ENCODE measurements around the gene COQ10B.
"Not testable (repeated sequence)": the region's sequence is repeated elsewhere in the genome, so short reads cannot be mapped to it uniquely, and the experiment has no call there.

The COQ10B gene

DNA sequence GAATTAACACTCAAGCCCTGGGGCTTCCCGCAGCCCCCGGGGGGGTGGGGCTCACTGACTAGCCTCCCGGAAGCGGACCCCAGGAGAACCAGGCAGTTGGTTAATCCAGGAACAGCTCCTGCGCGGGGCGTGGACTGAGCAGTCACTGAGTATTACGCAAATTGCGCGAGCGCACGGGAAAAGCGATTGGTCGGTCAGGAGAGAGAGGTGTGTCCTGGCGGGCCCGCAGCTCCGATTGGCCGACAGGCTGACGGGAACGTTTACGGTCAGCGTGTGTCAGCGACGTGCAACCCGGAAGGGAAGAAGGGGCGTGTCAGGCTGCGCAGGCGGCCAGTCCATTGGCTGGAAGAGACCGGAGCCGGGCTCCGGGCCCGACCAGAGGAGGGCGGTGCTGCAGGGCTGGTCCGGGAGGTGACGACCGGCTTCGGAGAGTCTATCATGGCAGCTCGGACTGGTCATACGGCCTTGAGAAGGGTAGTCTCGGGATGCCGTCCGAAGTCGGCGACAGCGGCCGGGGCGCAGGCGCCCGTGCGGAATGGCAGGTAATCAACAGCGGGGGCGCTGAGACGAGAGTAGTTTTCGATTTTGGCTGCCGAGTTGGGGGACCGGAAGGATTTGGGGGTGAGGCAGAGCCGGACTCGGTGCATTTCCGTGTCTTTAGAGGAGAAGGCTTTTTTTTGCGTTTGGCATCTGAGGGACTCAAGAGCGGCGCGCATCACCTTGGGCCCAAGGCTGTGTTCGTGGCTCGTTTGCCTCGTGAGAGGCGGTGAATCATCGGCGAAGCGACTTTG lies at the start of gene COQ10B:
Gene COQ10B, plus strand, starts transcription at position 430 of the 791 bp plus-strand sequence. Its CDS starts 9 bp downstream, at position 439.
- DNase-seq: peak; percentile 96

DNA sequence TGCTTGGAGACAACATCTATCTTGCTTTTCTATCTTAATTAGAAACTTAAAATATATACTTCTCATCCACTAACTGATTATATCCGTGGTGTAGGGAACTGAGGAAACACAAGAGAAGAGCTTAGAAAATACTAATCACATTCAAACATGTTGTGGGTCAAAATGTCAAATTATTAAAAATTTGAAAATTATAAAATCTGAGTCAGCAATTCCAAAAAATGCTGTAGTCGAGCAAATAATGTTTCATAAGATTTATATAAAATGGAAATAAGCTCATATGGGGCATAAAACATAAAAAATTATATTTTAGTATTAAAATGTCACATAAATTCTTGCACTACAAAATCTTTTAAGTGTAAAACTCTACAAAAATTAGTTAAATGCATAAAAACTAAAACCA lies 47.8 kb upstream of the COQ10B start:
- DNase-seq: no peak

DNA sequence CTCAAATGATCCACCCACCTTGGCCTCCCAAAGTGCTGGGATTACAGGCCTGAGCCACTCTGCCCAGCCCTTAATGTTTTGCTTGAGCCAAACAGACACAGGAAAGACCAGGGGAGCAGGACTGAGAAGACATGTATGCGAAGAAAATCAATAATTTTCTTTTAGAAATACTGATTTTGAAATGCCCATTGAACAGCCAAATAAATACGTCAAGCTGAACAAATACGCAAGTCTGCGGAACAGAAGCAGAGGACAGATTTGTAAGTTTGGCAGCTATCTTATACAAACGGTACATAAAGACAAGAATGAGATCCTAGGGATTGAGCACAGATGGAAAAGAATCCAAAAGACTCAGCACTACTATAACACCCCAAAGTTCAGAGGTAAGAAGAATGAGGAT lies 39.3 kb upstream of the COQ10B start:
- no peak for DNase-seq

DNA sequence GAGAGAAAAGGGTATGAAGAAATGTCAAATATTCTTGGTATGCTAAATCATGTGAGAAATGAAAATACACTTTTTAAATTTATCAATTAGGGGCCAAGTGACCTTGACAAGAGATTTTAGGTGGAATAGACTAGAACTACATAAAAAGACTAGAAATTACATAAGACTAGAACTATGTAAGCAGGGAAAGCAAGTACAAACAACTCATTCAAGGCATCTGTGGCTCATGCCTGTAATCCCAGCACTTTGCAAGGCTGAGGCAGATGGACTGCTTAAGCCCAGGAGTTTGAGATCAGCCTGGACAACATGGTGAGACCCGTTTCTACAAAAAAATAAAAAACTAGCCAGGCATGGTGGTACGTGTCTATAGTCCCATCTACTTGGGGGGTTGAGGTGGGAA lies 38.8 kb upstream of the COQ10B start:
- no peak for DNase-seq

DNA sequence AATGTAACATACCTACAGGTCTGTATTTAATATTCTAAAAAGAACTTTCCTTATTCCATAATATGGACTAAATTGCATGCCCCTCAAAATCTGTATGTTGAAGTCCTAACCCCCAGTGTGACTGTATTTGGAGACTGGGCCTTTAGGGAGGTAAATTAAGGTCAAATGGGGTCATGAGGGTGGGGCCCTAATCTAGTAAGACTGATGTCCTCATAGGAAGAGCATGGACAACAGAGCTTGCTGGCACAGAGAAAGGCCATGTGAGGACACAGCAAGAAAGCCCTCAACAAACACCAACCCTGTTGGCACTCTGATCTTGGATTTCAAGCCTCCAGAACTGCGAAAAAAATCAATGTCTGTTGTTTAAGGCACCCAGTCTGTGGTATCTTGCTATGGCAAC lies 37.1 kb upstream of the COQ10B start:
- DNase-seq: no peak

DNA sequence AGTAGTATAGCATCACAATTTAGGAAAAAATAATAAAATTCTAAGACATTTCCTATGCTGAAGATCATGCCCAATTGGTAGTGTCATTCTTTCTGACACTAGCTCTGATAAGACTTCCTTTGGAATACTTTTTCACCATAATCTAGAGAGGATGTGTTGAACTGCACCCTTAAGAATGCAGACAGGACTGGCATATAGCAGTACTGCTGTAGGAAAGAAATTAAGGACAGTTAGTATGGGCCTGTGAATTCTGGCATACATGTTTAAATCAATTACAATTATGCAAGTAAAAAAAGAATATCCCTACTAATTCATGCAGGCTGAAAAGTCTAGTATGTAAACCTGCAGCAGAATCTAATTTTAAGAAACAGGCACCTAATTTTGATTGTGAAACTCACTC lies 33.9 kb upstream of the COQ10B start:
- no peak for DNase-seq

DNA sequence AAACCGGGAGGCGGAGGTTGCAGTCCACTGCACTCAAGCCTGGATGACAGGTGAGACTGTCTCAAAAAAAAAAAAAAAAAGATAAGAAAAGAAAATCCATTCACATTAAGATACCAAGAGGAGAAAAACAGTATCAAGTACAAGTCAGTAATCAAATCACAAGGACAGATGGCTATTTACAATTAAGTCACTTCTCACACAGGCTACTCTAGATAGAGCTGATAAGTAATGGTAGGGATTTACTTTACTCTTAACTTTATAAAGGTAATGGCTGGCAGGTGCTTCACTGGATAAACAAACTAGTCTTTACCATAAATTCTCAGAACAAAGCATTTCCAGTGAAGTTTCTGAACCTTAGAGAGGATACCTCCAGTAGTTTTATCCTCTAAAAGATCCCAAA lies 30.0 kb upstream of the COQ10B start:
- DNase-seq: no peak

DNA sequence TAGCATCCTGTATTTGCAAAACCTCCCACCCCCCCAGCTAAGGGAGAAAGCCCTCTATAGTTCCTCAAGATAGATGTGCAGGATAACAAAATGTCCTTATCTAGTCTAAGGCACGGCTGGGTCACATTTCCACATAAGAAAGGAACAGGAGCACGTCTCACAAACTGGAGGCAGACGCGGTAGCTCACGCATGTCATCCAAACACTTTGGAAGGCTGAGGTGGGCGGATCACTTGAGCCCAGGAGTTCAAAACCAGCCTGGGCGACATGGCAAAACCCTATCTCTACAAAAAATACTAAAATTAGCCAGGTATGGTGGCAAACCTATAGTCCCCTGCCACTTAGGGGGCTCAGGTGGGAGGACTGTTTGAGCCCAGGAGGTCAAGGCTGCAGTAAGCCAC lies 27.8 kb upstream of the COQ10B start:
- no peak for DNase-seq

DNA sequence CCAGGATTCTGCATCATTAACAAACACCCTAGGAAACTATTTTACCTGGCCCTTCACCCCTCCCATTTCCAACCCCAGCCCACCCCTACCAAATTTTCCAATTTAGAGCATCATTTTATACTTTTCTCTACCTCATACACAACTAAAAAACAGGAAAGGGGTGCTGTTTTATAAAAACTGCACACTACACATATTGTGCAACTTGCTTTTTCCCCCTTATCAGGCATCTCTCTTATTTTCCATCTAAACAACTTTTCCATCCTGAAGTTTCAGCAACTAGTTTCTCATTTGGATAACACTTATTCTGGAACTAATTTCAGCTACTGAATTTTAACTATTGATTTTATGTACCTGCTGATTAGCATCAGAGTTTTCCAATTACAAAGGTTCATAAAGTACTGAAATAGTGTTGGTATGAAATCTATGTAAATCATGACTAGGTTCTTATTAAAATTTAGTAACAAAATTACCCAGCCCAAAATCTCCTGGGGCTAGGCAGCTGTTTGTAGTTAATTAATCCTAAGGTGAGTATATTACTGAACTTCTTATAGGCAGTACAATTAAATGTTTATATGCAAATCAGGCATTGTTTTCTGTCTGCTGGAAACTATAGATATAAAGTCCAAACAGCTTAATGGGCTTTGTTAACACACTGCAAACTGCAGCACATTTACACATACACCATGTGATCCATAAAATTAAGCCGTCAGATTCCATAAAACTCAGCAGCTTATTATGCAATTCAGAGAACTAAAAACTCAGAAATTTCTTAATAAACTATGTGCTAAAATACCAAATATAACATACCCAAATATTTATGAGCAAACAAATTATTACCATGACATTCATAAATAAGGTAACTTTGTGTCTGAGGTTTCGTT lies 26.4 kb upstream of the COQ10B start:
- no peak for DNase-seq

DNA sequence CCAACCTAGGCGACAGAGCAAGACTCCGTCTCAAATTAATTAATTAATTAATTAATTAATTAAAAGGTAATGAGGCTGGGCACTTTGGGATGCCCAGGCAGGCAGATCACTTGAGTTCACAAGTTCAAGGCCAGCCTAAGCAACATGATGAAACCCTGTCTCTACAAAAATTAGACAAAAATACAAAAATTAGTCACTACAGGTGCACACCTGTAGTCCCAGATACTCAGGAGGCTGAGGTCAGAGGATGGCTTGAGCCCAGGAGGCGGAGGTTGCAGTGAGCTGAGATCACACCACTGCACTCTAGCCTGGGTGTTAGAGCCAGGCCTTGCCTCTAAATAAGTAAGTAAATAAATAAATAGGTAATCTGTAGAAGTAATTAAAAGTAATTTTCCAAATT lies 25.4 kb upstream of the COQ10B start:
- DNase-seq: no peak

DNA sequence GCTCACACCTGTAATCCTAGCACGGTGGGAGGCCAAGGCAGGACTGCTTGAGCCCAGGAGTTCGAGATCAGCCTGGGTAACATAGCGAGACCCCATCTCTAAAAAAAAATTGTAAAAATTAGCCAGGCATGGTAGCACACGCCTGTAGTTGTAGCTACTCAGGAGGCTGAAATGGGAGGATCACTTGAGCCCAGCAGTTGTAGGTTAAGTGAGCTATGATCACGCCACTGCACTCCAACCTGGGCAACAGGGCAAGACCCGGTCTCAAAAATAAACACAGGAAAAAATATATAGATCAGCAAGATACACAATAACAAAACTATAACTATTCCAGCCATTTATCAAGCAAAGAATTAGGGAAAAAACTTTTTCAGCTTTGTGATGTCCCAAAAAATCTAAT lies 21.5 kb upstream of the COQ10B start:
- no peak for DNase-seq

DNA sequence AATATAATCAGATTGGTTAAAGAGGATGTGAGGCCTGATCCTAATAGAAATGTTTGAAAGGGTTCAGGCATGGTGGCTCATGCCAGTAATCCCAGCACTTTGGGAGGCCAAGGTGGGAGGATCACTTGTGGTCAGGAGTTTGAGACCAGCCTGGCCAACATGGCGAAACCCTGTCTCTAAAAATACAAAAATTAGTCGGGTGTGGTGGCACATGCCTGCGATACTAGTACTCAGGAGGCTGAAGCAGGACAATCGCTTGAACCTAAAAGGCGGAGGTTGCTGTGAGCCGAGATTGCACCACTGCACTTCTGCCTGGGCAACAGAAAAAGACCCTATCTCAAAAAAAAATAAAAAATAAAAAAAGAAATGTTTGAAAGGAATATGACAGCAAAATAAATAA lies 20.8 kb upstream of the COQ10B start:
- DNase-seq: not testable (repeated sequence)

DNA sequence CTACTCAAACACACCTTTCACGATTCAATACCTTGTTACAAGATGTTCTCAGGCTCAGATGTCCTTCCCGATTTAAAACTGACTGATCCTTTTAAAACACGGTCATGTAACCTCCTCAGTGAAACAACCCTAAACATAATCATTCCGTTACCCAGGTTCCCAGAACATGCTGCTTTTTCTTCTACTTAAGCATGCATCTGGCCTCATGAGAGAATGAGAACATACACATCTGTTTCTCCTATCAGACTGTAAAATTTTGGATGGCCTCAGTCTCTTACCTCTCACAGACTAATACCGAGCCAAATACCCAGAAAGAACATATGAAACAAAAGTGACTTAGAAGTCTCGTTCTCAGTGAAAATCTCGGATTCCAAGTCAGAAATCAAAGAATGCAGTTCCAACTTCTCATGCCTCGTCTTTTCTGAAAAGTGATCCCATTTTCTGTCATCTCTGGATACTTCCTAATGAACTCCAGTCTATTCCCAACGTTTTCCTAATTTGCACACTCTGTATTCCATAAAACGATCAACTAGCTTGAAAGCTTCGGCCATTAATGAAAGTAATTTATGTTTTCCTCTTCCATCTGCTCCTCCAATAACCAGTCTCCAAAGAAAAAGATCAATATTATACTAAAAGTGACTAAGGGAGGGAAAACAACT lies 19.4 kb upstream of the COQ10B start:
- no peak for DNase-seq

DNA sequence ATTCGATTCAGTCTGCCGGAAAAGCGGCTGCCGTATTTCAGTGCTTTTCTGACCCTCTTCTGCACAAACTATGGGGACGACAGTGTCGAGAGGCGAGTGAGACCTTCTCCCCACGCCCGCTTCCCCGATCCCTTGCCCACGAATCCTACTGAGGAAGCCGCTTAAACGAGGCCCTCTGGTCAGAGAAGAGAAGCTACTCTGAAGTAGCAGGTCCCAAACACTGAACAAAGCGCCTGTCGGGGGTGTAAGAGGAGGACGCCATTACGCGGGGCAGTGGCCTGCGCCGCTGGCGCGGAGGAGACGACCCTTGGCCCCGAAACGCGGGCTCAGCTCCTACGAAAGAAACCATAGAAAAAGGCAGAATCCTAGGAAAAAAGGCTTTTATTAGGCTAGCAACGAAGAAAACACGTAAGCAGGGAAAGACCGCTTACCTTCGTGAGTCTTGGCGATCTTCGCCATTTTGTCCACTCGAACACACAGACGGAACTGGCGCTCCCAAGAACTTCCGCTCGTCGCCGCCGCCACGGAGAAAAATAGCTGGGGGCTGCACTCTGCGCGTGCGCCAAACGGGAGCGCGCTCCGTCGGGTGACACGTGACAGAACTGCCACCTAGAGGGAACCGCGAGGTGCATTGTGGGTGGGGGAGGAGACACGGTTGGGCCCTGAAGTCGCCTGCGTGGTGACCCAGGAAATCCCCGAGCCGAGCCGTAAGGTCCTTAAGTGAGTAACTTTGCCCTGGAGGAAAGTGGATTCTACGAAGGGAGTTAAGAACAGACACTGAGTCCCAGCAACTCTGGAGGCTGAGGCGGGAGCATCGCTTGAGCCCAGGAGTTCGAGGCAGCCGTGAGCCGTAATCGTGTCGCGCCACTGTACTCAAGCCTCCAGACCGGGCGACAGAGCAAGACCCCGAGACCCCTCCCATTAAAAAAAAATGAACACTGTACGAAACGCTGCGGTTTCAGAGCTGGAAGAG lies 18.5 kb upstream of the COQ10B start, which contains the start of gene SF3B1:
Gene SF3B1, minus strand, starts transcription at position 488 of the 973 bp plus-strand sequence. Its CDS starts 29 bp downstream, at position 459.
- DNase-seq: peak; percentile 73

DNA sequence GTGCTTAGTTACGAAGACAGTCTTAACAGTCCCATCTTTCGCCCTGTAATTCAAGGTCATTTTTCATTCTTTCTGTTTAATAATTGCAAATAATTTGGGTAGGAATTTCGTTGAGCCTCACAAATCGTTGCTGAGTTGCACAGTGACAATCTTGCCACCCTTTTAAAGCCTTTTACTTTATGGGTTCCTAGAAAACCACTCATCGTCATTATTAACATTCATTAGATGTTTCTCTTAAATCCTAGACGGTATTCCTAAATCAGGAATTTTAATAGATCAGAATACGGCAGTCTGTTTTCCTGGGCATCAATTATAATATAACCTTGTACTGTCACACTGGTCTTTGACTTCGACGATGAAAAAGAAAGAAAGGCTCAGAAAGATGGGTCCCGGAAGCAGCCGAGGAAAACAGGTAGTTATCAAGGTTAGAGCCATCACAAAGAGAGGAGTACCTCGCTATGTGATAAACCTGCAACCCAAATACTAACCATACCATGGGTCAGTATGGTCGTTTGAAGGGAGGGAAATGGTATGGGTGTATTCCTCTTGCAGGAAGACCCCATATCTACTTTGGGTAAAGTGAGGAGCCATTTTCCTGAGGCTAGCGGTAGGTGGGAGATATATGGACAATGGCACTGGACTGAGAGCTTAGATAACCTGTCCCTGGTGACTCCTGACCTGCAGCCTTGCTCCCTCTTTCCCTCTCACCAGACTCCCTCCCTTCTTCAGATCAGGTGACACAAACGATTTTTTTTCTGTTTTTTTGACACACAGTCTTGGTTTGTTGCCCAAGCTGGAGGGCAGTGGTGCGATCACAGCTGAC lies 17.5 kb upstream of the COQ10B start:
- DNase-seq: no peak

DNA sequence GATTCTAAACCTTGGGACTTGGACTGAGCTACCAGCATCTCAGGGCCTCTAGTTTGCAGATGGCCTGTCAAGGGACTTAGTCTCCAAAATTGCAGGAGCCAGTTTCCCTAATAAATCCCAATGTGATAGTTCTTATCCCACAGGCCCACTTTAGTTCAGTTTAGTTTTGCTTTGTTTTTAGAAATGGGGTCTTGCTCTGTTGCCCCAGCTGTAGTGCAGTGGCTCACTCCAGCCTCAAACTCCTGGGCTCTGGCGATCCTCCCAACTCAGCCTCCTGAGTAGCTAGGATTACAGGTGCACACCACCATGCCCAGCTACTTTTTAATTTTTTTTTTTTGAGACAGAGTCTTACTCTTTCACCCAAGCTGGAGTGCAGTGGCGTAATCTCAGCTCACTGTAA lies 16.0 kb upstream of the COQ10B start:
- DNase-seq: no peak

DNA sequence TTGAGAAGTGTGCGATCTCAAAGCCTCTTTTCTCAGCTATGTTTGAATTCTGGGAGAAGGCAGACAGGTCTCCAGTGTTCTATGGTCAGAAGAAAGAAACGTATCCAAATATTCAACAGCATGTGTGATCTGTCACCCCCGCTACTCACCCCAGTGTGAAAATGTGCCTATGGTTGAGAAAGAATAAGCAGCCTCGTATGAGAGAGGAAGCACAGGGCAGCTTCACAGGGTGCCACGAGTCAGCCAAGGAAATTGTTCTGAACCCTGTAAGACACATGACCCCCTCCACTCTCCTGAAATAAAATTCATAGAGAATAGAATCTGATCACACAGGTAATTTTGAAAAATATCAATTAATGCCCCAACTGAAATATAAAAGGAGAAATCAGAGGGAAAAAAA lies 10.5 kb upstream of the COQ10B start:
- no peak for DNase-seq

DNA sequence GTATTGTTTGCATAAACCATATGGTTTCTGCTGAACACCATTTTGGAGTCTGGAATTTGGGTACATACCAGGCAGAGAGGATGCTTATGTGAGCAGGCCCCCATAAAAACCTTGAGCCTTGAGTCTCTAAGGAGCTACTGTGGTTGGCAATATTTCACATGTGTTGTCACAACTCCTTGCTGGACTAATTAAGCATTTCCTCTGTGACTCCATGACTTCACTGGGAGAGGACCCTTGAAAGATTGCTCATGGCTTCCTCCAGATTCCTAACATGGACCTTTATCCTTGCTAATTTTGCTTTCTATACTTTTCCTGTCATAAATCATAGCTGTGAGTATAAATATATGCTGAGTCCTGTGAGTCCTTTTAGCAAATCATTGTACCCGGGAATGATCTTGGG lies 7.6 kb upstream of the COQ10B start:
- DNase-seq: no peak

DNA sequence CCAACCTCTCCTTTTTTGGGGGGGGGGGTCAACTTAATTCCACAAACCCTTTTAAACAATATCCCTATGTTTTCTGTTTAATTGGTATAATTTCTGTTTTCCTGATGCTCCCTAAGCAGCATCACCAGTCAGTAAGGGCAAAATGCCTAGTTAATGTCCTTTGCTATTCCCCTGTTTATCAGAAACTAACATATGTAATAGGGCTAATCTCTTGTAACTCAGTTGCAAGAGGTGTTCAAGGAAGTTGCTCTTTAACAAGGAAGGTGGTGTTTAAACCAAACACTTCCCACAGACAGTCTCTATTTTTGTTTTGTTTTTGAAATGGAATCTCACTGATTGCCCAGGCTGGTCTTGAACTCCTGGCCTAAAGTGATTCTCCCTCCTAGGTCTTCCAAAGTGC lies 6.5 kb upstream of the COQ10B start:
- no peak for DNase-seq

DNA sequence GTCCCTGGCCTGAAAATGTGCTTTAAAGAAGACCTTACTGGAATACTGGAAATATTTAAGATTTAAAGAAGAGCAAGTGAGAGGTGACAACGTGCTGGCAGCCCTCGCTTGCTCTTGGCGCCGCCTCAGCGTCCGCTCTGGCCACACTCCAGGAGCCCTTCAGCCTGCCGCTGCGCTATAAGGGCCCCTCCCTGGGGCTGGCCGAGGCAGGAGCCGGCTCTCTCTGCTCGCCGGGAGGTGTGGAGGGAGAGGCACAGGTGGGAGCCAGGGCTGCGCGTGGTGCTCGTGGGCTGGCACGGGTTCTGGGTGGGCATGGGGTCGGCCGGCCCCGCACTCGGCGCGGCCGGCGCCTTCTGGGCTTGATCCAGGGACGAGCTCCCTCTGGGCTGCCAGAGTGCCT lies 2.9 kb upstream of the COQ10B start:
- DNase-seq: no peak

DNA sequence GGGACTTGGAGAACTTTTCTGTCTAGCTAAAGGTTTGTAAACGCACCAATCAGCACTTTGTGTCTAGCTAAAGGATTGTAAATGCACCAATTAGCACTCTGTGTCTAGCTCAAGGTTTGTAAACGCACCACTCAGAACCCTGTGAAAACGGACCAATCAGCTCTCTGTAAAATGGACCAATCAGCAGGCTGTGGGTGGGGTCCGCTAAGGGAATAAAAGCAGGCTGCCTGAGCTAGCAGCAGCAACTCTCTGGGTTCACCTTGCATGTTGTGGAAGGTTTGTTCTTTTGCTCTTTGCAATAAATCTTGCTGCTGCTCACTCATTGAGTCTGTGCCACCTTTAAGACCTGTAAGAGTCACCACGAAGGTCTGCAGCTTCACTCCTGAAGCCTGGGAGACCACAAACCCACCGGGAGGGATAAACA lies 2.4 kb upstream of the COQ10B start:
- DNase-seq: not testable (repeated sequence)
